ENCODE measurements around the gene PLPPR4. TPM values are rescaled to one million over a fixed set of nuclear protein-coding genes. Genes with fewer than 3 reads are reported as not detected.
"Not testable (repeated sequence)": the region's sequence is repeated elsewhere in the genome, so short reads cannot be mapped to it uniquely, and the experiment has no call there.

The PLPPR4 gene
- total and polyA plus RNA-seq, 2 of the 4 experiments (the other 2 are of a cell fraction): 4.5 to 7.0 TPM

GRCh38 chr1:99283521-99283920 is 19.2 kb downstream of the PLPPR4 start:
- H4K20me1 ChIP-seq (ENCODE audit: insufficient read depth, low read length); H3K9ac ChIP-seq (ENCODE audit: low read depth, low read length); ATAC-seq (ENCODE audit: low read depth); H4K5ac ChIP-seq (ENCODE audit: low read depth, low read length); H3K56ac ChIP-seq (ENCODE audit: extremely low read depth, insufficient read depth, low read length); dilution Hi-C loops (cut with HindIII; ENCODE audit: low sequenced_read_pairs, unreplicated experiment); DNase-seq; H2BK15ac ChIP-seq (ENCODE audit: low read depth, low read length); intact Hi-C loops (cut with micrococcal nuclease); H2AFZ ChIP-seq (replicated peaks; ENCODE audit: low read length, poor library complexity); H3K23ac ChIP-seq (ENCODE audit: low read depth, low read length); H2AK5ac ChIP-seq (ENCODE audit: low read depth, low read length); H3K18ac ChIP-seq (ENCODE audit: low read depth, low read length); H3K14ac ChIP-seq (replicated peaks; ENCODE audit: low read depth, low read length); POLR2A ChIA-PET (ENCODE audit: unreplicated experiment); H3K4me1 ChIP-seq (ENCODE audit: control insufficient read depth, insufficient read depth, low read length); H3K27ac ChIP-seq (ENCODE audit: insufficient read depth, low read length); H3K9me1 ChIP-seq (ENCODE audit: insufficient read depth, low read length); CTCF ChIA-PET; H3K79me1 ChIP-seq (ENCODE audit: low read depth in 1 of 2, low read length in 2 of 2); H3K27me3 ChIP-seq (ENCODE audit: control insufficient read depth, insufficient read depth, low read length); H4K91ac ChIP-seq (ENCODE audit: insufficient read depth, low read depth, low read length); H2BK5ac ChIP-seq (ENCODE audit: low read depth, low read length, poor library complexity, severe bottlenecking); in situ Hi-C loops (cut with MboI; ENCODE audit: low sequenced_read_pairs); BruUV-seq (replicated peaks); H2AK9ac ChIP-seq (replicated peaks; ENCODE audit: low read depth, low read length, poor library complexity); H2BK20ac ChIP-seq (ENCODE audit: low read depth, low read length); H3K4me2 ChIP-seq (ENCODE audit: low read depth, low read length); H3K4me3 ChIP-seq (ENCODE audit: insufficient read depth, low read depth, low read length); H2BK120ac ChIP-seq (ENCODE audit: low read depth, low read length); H3K9me3 ChIP-seq (ENCODE audit: control insufficient read depth, insufficient read depth, low read length); H3K4ac ChIP-seq (ENCODE audit: low read depth, low read length); H4K8ac ChIP-seq (ENCODE audit: low read depth in 2 of 2, low read length in 2 of 2); H3K36me3 ChIP-seq (ENCODE audit: control insufficient read depth, insufficient read depth, low read length): not testable (repeated sequence)
- 83% methylated on average over 6 of the region's 18 CpGs; no CpG with 5 or more reads in 1 of the 2 experiments for whole genome bisulfite sequencing, 2 experiments (ENCODE audit: extremely low coverage in 2 of 2, insufficient read length in 1 of 2)

Measured in IMR-90 (cell line).